HCT116 (cell line): ENCODE measurements around the gene SMARCB1. TPM values are rescaled to one million over a fixed set of nuclear protein-coding genes. Genes with fewer than 3 reads are reported as not detected.

Experiments
- ATAC-seq: fragments of 200-7000 bp; cut with Tn5 transposase; 2 replicates; pipeline ENCODE4 v1.9.1; 2020; ENCODE audit warnings: mild to moderate bottlenecking, moderate library complexity
- BruUV-seq: library from RNA; stranded (reverse); fragments of 400-500 nt; replicated peaks from 2 replicates; lab custom pipeline; 2021; lab: Mats Ljungman, UMichigan
- CTCF ChIA-PET: fragments of 300-600 bp; sonication (Branson Sonifier 250); formaldehyde crosslinking; loops from one replicate; lab custom pipeline; 2021; ENCODE audit warnings: antibody characterized with exemption; lab: Charles Lee
- POLR2A ChIA-PET: fragments of 300-600, 350-600 bp; sonication (Branson Sonifier 250); formaldehyde crosslinking; loops from one replicate; lab custom pipeline; 2021; ENCODE audit warnings: antibody characterized with exemption; lab: Charles Lee
- RAD21 ChIA-PET, 2 experiments: fragments of 300-600 bp; sonication (Branson Sonifier 250); formaldehyde crosslinking; loops; one replicate each; lab custom pipeline; 2023; ENCODE audit warnings: low total read pairs in 2 of 2; ENCODE audit not compliant: uncharacterized antibody in 2 of 2, unreplicated experiment in 2 of 2, low non-redundant PET in 1 of 2; lab: Charles Lee
- DNase-seq: peaks from one replicate; pipeline ENCODE4 v3.0.0-alpha.2; 2010; ENCODE audit warnings: low read depth, low spot score
- H2AFZ ChIP-seq: fragments of 200-600 bp; shearing (Covaris generic), sonication (generic); 2 replicates; pipeline ENCODE4 v1.6.1; 2017; ENCODE audit warnings: low read depth, mixed run types, mixed read lengths, antibody characterized with exemption, low read length; ENCODE audit not compliant: poor library complexity, severe bottlenecking
- H3K27ac ChIP-seq: 2 replicates; pipeline ENCODE4 v1.5.1; 2012; ENCODE audit warnings: low read depth, low read length
- H3K27me3 ChIP-seq: fragments of 200-600 bp; sonication (generic); 2 replicates; pipeline ENCODE4 v1.6.1; 2016; ENCODE audit warnings: mixed run types, low read length, mixed read lengths; ENCODE audit not compliant: insufficient read depth
- H3K36me3 ChIP-seq, 2 experiments: fragments of 200-500 bp in 1 of 2; fragments of 200-600 bp in 1 of 2; sonication (Bioruptor generic) in 1 of 2; sonication (generic) in 1 of 2; 2 replicates each; pipeline versions ENCODE4 v1.5.1 to v1.6.1; 2014 to 2016; ENCODE audit warnings: low read length in 2 of 2, inconsistent platforms in 1 of 2, mixed read lengths in 1 of 2, mixed run types in 1 of 2; ENCODE audit not compliant: insufficient read depth in 2 of 2, control insufficient read depth in 1 of 2
- H3K4me1 ChIP-seq, 2 experiments: fragments of 200-600 bp in 1 of 2; sonication (generic) in 1 of 2; 2 replicates each; pipeline versions ENCODE4 v1.5.1 to v1.6.1; 2012 to 2017; ENCODE audit warnings: low read length in 2 of 2, inconsistent platforms in 1 of 2, mild to moderate bottlenecking in 1 of 2, mixed read lengths in 1 of 2, mixed run types in 1 of 2, moderate library complexity in 1 of 2; ENCODE audit not compliant: insufficient read depth in 2 of 2, control insufficient read depth in 1 of 2
- H3K4me2 ChIP-seq: fragments of 200-600 bp; sonication (generic); 2 replicates; pipeline ENCODE4 v1.6.1; 2017; ENCODE audit warnings: mixed run types, low read length, mixed read lengths
- H3K4me3 ChIP-seq, 2 experiments: fragments of 200-600 bp in 1 of 2; sonication (generic) in 1 of 2; replicated peaks in 1 of 2; 2 replicates each; pipeline ENCODE4 v1.5.1; 2011 to 2016; ENCODE audit warnings: low read length in 2 of 2, control low read depth in 1 of 2, low read depth in 1 of 2, mild to moderate bottlenecking in 1 of 2, mixed read lengths in 1 of 2, mixed run types in 1 of 2
- H3K79me2 ChIP-seq: fragments of 200-600 bp; sonication (generic); 2 replicates; pipeline ENCODE4 v1.6.1; 2017; ENCODE audit warnings: mild to moderate bottlenecking, mixed run types, low read length, moderate library complexity, mixed read lengths; ENCODE audit not compliant: insufficient read depth
- H3K9ac ChIP-seq: fragments of 200-600 bp; sonication (generic); 2 replicates; pipeline ENCODE4 v1.6.1; 2016; ENCODE audit warnings: low read length, mixed read lengths
- H3K9me2 ChIP-seq: fragments of 200-600 bp; sonication (generic), shearing (Covaris generic); 2 replicates; pipeline ENCODE4 v1.6.1; 2017; ENCODE audit warnings: mixed run types, mild to moderate bottlenecking, moderate library complexity; ENCODE audit not compliant: insufficient read depth
- H3K9me3 ChIP-seq, 2 experiments: fragments of 200-500 bp in 1 of 2; fragments of 200-600 bp in 1 of 2; sonication (Bioruptor generic) in 1 of 2; sonication (generic) in 1 of 2; 2 replicates each; pipeline ENCODE4 v1.6.1; 2014 to 2017; ENCODE audit warnings: low read length in 2 of 2, mixed read lengths in 2 of 2, inconsistent platforms in 1 of 2, low read depth in 1 of 2, mild to moderate bottlenecking in 1 of 2, mixed run types in 1 of 2, moderate library complexity in 1 of 2; ENCODE audit not compliant: control insufficient read depth in 1 of 2, insufficient read depth in 1 of 2
- H4K20me1 ChIP-seq: fragments of 200-600 bp; sonication (generic), shearing (Covaris generic); 2 replicates; pipeline ENCODE4 v1.6.1; 2017; ENCODE audit warnings: mixed run types, mild to moderate bottlenecking, moderate library complexity; ENCODE audit not compliant: insufficient read depth
- CBX3 ChIP-seq: IDR thresholded peaks from 2 replicates; pipeline ENCODE4 v1.6.1; 2012; ENCODE audit warnings: low read depth
- CEBPB ChIP-seq: IDR thresholded peaks from 2 replicates; pipeline ENCODE4 v1.6.1; 2012; ENCODE audit warnings: low read depth
- EZH2 ChIP-seq: fragments of 200-600 bp; sonication (generic); IDR thresholded peaks from 2 replicates; pipeline ENCODE4 v1.6.1; 2017; ENCODE audit warnings: antibody characterized with exemption, mixed run types
- FOSL1 ChIP-seq: IDR thresholded peaks from 2 replicates; pipeline ENCODE4 v1.6.1; 2012; ENCODE audit warnings: low read depth
- RAD21 ChIP-seq: IDR thresholded peaks from 2 replicates; pipeline ENCODE4 v1.6.1; 2012; ENCODE audit warnings: low read depth, mild to moderate bottlenecking
- SIN3A ChIP-seq: IDR thresholded peaks from 2 replicates; pipeline ENCODE4 v1.6.1; 2012; ENCODE audit warnings: low read depth
- TCF7L2 ChIP-seq: IDR thresholded peaks from 2 replicates; pipeline ENCODE4 v1.7.0; 2011; ENCODE audit warnings: borderline replicate concordance, inconsistent platforms; ENCODE audit not compliant: insufficient read depth, insufficient read length; ENCODE audit errors: extremely low read depth
- ZFX ChIP-seq: fragments of 450-650 bp; IDR thresholded peaks from 2 replicates; pipeline ENCODE4 v1.6.1; 2017
- intact Hi-C: fragments of 100-400 bp; cut with micrococcal nuclease; formaldehyde crosslinking; loops from 2 replicates; pipeline ENCODE4 v1.10.0; 2022
- total RNA-seq: library from RNA; stranded (reverse); gene quantifications from one replicate; pipeline ENCODE4 v1.2.1, GENCODE V29; 2021; ENCODE audit not compliant: unreplicated experiment
- TF ChIP-seq, protein P1 (sequence below): IDR thresholded peaks from 2 replicates; pipeline ENCODE4 v1.6.1; 2012
- TF ChIP-seq, protein P2 (sequence below), 3 experiments: fragments of 200-600 bp in 1 of 3; sonication (generic) in 1 of 3; IDR thresholded peaks in 2 of 3; conservative IDR thresholded peaks in 1 of 3; 2 replicates each; pipeline ENCODE4 v1.5.1; 2012 to 2017; ENCODE audit warnings: low read depth in 2 of 3, low read length in 2 of 3, antibody characterized with exemption in 1 of 3, borderline replicate concordance in 1 of 3, control low read depth in 1 of 3, mild to moderate bottlenecking in 1 of 3, mixed read lengths in 1 of 3, mixed run types in 1 of 3, moderate library complexity in 1 of 3; ENCODE audit not compliant: insufficient read depth in 1 of 3
- TF ChIP-seq, protein P3 (sequence below): IDR thresholded peaks from 2 replicates; pipeline ENCODE4 v1.6.1; 2012

The SMARCB1 gene
- total RNA-seq, 1 experiment from 2014 or later, result 101 TPM

DNA sequence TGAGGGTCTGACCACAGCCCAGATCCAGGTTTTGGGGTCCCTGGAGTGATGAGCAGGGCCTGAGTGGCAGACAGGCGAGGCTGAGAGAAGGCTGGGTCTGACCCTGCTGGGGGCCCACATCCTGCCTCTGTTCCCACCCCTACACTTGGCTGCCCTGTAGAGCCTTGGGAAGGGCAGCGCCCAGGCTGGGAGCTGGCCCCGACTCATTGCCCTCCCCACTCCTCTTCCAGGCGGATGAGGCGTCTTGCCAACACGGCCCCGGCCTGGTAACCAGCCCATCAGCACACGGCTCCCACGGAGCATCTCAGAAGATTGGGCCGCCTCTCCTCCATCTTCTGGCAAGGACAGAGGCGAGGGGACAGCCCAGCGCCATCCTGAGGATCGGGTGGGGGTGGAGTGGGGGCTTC lies 47.1 kb downstream of the SMARCB1 start:
- BruUV-seq, result no TSS peak

More for the DNA sequence above, 47.1 kb downstream of the SMARCB1 start:
- no peak overlapping the region for H2AFZ ChIP-seq
- no peaks in the 10 kb centered on the region for H4K20me1 ChIP-seq
- ATAC-seq (no peak), DNase-seq (no peak)
- peaks cover 5 to 7% of the 10 kb centered on the region in 2 experiments; a peak in 3 of 4 replicates for H3K36me3 ChIP-seq
- H3K4me1 ChIP-seq, result no peaks in the 10 kb centered on the region
- ChIA-PET RAD21 (no interaction called here), CTCF (no interaction called here), POLR2A (no interaction called here)
- no peak overlapping the region for H3K27ac ChIP-seq
- H3K4me3 ChIP-seq, result no peak overlapping the region
- H3K4me2 ChIP-seq, result no peak overlapping the region
- H3K9ac ChIP-seq, result no peak overlapping the region
- H3K27me3 ChIP-seq, result no peaks in the 10 kb centered on the region
- no peaks in the 10 kb centered on the region; the same call in 1 of the 2 replicates for H3K79me2 ChIP-seq
- TF ChIP-seq SIN3A (no peak), EZH2 (no peak), CEBPB (no peak), CBX3 (no peak), RAD21 (no peak), ZFX (no peak), TCF7L2 (no peak), FOSL1 (no peak)
- TF ChIP-seq, protein P1, sequence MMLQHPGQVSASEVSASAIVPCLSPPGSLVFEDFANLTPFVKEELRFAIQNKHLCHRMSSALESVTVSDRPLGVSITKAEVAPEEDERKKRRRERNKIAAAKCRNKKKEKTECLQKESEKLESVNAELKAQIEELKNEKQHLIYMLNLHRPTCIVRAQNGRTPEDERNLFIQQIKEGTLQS, result no peak
- TF ChIP-seq, protein P2, sequence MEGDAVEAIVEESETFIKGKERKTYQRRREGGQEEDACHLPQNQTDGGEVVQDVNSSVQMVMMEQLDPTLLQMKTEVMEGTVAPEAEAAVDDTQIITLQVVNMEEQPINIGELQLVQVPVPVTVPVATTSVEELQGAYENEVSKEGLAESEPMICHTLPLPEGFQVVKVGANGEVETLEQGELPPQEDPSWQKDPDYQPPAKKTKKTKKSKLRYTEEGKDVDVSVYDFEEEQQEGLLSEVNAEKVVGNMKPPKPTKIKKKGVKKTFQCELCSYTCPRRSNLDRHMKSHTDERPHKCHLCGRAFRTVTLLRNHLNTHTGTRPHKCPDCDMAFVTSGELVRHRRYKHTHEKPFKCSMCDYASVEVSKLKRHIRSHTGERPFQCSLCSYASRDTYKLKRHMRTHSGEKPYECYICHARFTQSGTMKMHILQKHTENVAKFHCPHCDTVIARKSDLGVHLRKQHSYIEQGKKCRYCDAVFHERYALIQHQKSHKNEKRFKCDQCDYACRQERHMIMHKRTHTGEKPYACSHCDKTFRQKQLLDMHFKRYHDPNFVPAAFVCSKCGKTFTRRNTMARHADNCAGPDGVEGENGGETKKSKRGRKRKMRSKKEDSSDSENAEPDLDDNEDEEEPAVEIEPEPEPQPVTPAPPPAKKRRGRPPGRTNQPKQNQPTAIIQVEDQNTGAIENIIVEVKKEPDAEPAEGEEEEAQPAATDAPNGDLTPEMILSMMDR (IDR thresholded peaks at IDR 0.05 in 2 of 3, conservative IDR thresholded peaks at IDR 0.05 in 1 of 3; ENCODE audit: borderline replicate concordance in 1 of 3, insufficient read depth in 1 of 3, low read depth in 2 of 3, low read length in 2 of 3), result no peak
- TF ChIP-seq, protein P3, sequence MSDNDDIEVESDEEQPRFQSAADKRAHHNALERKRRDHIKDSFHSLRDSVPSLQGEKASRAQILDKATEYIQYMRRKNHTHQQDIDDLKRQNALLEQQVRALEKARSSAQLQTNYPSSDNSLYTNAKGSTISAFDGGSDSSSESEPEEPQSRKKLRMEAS, result no peak
- H3K9me3 ChIP-seq, result no peaks in the 10 kb centered on the region
- intact Hi-C loops, result no loop called here
- no peaks in the 10 kb centered on the region for H3K9me2 ChIP-seq
